Measurements from ENCODE around the gene SH3RF1. TPM values are rescaled to one million over a fixed set of nuclear protein-coding genes. Genes with fewer than 3 reads are reported as not detected.

SH3RF1 gene
- total RNA-seq, 1 experiment from 2014 or later = 16.6 TPM

GRCh38 chr4:169128902-169129301 is 141.9 kb downstream of the SH3RF1 start (continued):
- TF ChIP-seq NR1H2 (CRISPR knock-in tag; IDR thresholded peaks at IDR 0.05) (no peak), JUN (CRISPR knock-in tag; IDR thresholded peaks at IDR 0.05) (no peak), SOX15 (CRISPR knock-in tag; IDR thresholded peaks at IDR 0.05) (no peak), TEAD4 (CRISPR knock-in tag; IDR thresholded peaks at IDR 0.05) (no peak)
- TF ChIP-seq, protein P1, sequence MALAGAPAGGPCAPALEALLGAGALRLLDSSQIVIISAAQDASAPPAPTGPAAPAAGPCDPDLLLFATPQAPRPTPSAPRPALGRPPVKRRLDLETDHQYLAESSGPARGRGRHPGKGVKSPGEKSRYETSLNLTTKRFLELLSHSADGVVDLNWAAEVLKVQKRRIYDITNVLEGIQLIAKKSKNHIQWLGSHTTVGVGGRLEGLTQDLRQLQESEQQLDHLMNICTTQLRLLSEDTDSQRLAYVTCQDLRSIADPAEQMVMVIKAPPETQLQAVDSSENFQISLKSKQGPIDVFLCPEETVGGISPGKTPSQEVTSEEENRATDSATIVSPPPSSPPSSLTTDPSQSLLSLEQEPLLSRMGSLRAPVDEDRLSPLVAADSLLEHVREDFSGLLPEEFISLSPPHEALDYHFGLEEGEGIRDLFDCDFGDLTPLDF (CRISPR knock-in tag; IDR thresholded peaks at IDR 0.05) = no peak

GRCh38 chr4:169127314-169127713 is 143.4 kb downstream of the SH3RF1 start:
- no peak for TF ChIP-seq RORB (CRISPR knock-in tag; IDR thresholded peaks at IDR 0.05)
- peaks cover 7% of the 10 kb centered on the region; the same call in 1 of the 2 replicates for H3K4me1 Mint-ChIP-seq
- H3K27me3 Mint-ChIP-seq (ENCODE audit: low read depth) = no peaks in the 10 kb centered on the region
- DNase-seq (ENCODE audit: low spot score) (no peak), ATAC-seq (no peak)
- CTCF ChIA-PET = no interaction called here
- no peak overlapping the region for H3K27ac Mint-ChIP-seq
- H3K9me3 Mint-ChIP-seq = no peaks in the 10 kb centered on the region
- peaks cover 10% of the 10 kb centered on the region for H3K36me3 Mint-ChIP-seq
- no peak overlapping the region for H3K4me3 Mint-ChIP-seq
- POLR2A ChIA-PET = no interaction called here

- H3K27ac Mint-ChIP-seq = no peak overlapping the region
- DNase-seq (ENCODE audit: low spot score) (no peak), ATAC-seq (no peak)
- no peak for TF ChIP-seq NR1H2 (CRISPR knock-in tag; IDR thresholded peaks at IDR 0.05)
- no peak for TF ChIP-seq FOXJ3 (CRISPR knock-in tag; IDR thresholded peaks at IDR 0.05; ENCODE audit: borderline replicate concordance)
- no peak for TF ChIP-seq TEAD1 (CRISPR knock-in tag; IDR thresholded peaks at IDR 0.05)
- TF ChIP-seq ZNF512 (CRISPR knock-in tag; IDR thresholded peaks at IDR 0.05; ENCODE audit: borderline replicate concordance) = no peak
- no peak for TF ChIP-seq TEAD4 (CRISPR knock-in tag; IDR thresholded peaks at IDR 0.05)
- TF ChIP-seq TP53 (CRISPR knock-in tag; IDR thresholded peaks at IDR 0.05) = no peak
- TF ChIP-seq, protein P2, sequence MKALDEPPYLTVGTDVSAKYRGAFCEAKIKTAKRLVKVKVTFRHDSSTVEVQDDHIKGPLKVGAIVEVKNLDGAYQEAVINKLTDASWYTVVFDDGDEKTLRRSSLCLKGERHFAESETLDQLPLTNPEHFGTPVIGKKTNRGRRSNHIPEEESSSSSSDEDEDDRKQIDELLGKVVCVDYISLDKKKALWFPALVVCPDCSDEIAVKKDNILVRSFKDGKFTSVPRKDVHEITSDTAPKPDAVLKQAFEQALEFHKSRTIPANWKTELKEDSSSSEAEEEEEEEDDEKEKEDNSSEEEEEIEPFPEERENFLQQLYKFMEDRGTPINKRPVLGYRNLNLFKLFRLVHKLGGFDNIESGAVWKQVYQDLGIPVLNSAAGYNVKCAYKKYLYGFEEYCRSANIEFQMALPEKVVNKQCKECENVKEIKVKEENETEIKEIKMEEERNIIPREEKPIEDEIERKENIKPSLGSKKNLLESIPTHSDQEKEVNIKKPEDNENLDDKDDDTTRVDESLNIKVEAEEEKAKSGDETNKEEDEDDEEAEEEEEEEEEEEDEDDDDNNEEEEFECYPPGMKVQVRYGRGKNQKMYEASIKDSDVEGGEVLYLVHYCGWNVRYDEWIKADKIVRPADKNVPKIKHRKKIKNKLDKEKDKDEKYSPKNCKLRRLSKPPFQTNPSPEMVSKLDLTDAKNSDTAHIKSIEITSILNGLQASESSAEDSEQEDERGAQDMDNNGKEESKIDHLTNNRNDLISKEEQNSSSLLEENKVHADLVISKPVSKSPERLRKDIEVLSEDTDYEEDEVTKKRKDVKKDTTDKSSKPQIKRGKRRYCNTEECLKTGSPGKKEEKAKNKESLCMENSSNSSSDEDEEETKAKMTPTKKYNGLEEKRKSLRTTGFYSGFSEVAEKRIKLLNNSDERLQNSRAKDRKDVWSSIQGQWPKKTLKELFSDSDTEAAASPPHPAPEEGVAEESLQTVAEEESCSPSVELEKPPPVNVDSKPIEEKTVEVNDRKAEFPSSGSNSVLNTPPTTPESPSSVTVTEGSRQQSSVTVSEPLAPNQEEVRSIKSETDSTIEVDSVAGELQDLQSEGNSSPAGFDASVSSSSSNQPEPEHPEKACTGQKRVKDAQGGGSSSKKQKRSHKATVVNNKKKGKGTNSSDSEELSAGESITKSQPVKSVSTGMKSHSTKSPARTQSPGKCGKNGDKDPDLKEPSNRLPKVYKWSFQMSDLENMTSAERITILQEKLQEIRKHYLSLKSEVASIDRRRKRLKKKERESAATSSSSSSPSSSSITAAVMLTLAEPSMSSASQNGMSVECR (CRISPR knock-in tag; IDR thresholded peaks at IDR 0.05; ENCODE audit: borderline replicate concordance) = no peak
- TF ChIP-seq NR2C2 (CRISPR knock-in tag; IDR thresholded peaks at IDR 0.05) = no peak
- no peak for TF ChIP-seq CBFB (CRISPR knock-in tag; IDR thresholded peaks at IDR 0.05; ENCODE audit: low read depth)
- no peak for TF ChIP-seq ZNF281 (CRISPR knock-in tag; IDR thresholded peaks at IDR 0.05)
- TF ChIP-seq ZNF396 (CRISPR knock-in tag; IDR thresholded peaks at IDR 0.05; ENCODE audit: borderline replicate concordance) = no peak
- TF ChIP-seq, protein P3, sequence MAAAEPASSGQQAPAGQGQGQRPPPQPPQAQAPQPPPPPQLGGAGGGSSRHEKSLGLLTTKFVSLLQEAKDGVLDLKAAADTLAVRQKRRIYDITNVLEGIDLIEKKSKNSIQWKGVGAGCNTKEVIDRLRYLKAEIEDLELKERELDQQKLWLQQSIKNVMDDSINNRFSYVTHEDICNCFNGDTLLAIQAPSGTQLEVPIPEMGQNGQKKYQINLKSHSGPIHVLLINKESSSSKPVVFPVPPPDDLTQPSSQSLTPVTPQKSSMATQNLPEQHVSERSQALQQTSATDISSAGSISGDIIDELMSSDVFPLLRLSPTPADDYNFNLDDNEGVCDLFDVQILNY (CRISPR knock-in tag; IDR thresholded peaks at IDR 0.05) = no peak
- TF ChIP-seq SMAD4 (CRISPR knock-in tag; IDR thresholded peaks at IDR 0.05) = no peak
- CTCF ChIA-PET = no interaction called here
- H3K9me3 Mint-ChIP-seq = no peaks in the 10 kb centered on the region
- H3K36me3 Mint-ChIP-seq = peaks cover 8% of the 10 kb centered on the region; the same call in 1 of the 2 replicates
- POLR2A ChIA-PET = no interaction called here
- H3K4me3 Mint-ChIP-seq = no peak overlapping the region
- H3K4me1 Mint-ChIP-seq = peaks cover 4% of the 10 kb centered on the region; the same call in 1 of the 2 replicates
- no peaks in the 10 kb centered on the region for H3K27me3 Mint-ChIP-seq (ENCODE audit: low read depth)
Observed at GRCh38 chr4:169124661-169125060, 146.1 kb downstream of the SH3RF1 start.
